Measurements from ENCODE around the gene HDAC10.

Gene HDAC10

DNA sequence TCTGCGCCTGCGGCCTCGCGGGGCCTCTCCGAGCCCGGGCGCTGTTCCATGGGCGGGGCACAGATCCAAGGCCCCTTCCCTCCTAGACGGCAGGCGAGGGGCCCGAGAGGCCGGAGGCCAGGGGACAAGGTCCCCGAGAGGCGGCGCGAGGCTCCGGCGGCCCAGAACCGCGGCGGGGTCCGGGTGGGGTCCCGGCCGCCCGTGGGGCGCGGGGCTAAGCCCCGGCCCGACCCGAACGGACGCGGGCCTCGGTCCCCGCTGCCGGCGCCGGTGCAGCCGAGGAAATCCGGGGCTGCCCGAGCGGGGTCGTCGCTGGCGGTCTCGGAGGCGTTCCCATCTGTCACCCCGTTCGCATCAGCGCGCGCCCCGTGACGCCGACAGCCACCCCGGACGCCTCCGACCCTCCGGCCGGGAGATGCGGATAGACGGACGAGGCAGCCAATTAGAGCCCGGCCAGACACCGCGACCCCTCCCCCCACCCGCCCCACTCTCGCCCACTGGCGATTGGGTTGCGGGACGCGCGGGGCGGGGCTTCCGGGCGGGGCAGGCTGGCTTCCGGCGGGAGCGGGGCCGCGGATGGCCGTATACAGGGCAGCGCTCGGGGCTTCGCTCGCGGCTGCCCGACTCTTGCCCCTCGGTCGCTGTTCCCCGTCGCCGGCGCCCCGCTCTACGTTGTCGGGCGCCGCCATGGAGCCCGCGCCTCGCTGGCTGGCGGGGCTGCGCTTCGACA lies 50.4 kb downstream of the HDAC10 start, which contains the start of gene SELENOO:
TSS of gene SELENOO (plus strand) at position 551 of the 730 bp plus-strand sequence. CDS start at position 577, 26 bp downstream.
- DNase-seq (ENCODE audit: low read depth) = no peak

DNA sequence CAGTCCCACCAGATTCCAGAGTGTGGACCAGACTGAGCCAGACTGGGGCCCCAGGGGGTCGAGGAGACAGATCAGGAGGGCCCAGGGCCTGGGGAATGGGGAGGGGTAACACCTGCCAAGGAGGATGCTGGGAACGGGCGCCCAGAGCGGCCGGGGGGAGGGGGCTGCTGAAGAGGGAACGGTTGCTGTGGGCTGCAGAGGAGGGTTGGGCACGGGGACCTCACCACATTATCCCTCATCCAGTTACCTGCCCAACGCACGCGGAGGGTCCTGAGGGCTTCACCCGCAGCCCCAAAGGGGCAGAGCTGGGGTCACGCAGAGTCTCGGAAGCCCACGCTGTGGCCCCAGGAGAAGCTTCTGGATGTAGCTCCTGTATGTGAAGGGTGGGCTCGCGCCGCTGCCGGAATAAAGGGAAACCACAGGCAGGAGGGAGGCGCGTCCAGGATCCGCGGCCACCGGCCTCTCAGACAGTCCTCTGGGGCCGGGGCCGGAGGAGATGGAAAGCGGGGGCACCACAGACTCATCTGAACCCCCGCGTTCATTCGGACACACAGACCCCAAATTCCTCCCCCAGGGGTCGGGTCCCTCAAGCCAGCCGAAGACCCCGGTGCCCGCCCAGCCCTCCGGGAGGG lies 51.1 kb downstream of the HDAC10 start:
- DNase-seq (ENCODE audit: low read depth) = no peak

DNA sequence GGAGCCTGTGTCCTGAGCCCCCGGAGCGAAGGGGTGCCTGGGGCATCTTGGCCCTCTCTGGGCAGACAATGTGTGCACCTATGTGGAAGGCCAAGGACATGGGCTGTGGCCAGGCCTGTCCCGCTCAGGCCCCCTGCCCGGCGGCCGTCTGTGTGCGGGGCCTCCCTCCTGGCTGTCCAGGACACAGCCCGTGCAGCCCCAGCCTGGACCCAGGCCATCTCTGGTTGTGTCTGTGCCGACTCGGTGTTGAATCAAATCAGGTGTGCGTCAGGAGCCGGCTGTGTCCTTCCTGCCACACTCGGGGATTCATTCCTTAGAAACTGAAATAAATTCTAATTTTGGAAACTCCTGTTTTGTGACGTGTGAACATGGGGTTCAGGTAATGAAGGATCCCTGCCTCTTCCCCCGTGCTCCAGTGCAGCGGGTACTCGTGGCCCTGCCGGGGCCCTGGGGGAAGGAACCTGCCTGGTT lies 51.8 kb downstream of the HDAC10 start:
- DNase-seq (ENCODE audit: low read depth) = no peak

DNA sequence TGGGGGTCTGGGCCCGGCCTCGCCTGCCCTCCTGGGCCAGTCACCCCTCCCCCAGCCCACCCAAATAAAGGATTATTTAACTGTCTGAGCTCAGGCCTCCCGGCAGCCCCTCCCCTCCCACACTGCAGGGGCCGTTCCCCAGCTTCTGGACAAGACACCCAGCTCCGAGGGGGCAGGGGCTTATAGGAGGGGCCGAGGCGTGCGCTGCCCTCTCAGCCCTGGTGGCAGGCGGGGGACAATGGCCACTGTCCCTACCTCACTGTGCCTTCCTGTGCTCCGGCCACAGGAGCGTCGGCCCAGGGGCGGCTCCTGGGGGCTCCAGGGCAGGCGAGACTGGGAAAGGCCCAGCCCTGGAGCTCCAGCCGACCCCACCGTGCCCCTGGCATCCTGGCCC lies 52.4 kb downstream of the HDAC10 start:
- DNase-seq (ENCODE audit: low read depth) = no peak

DNA sequence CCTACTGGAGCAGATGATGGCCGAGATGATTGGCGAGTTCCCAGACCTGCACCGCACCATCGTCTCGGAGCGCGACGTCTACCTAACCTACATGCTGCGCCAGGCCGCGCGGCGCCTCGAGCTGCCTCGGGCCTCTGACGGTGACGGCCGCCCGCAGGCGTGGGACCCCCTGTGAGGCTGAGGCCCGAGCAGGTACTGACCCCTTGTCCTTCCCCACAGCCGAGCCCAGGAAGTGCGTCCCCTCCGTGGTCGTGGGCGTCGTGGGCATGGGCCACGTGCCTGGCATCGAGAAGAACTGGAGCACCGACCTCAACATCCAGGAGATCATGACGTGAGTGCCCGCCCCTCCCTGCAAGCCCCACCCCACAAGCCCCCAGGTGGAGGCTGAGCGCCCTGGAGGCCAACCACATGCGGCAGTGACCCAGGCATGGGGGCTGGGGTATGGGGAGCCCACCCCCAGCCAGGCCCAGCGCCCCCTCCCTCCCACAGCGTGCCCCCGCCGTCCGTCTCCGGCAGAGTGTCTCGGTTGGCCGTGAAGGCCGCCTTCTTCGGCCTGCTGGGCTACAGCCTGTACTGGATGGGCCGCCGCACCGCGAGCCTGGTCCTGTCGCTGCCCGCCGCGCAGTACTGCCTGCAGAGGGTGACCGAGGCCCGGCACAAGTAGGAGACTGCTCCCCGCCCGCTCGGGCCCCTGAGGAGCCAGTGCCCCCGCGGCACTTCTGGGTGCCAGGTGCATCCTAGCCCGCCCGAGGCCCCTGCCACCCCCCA lies 53.0 kb downstream of the HDAC10 start:
- DNase-seq (ENCODE audit: low read depth) = no peak

DNA sequence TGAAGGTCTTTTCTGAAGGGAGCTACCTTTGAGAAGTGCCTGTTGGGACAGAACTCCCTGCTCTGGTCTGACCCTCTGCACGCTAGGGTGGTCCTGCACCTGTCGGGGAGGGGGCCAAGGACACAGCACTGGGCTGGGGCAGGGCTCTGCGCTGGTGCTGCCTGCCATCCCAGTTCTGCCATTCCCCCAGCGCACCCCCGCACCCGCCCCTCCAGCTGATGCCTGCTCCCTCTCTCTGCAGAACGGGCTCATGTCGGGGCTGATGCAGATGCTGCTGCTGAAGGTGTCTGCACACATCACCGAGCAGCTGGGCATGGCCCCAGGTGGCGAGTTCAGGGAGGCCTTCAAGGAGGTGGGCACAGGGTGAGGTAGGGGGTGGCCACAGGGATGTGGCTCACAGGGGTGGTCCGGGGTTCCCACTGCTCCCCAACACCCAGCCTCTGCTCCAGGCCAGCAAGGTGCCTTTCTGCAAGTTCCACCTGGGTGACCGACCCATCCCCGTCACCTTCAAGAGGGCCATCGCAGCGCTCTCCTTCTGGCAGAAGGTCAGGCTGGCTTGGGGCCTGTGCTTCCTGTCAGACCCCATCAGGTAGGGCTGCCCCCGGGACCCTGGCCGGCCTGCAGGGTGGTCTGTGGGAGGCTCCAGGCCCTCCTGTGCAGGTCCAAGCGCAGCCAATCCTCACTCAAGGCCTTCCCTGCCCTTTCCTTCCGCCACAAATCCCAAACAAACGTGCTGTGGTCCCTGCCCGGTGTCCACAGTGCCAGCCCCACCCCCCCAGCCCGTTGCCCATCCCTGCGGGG lies 53.9 kb downstream of the HDAC10 start:
- no peak for DNase-seq (ENCODE audit: low read depth)

DNA sequence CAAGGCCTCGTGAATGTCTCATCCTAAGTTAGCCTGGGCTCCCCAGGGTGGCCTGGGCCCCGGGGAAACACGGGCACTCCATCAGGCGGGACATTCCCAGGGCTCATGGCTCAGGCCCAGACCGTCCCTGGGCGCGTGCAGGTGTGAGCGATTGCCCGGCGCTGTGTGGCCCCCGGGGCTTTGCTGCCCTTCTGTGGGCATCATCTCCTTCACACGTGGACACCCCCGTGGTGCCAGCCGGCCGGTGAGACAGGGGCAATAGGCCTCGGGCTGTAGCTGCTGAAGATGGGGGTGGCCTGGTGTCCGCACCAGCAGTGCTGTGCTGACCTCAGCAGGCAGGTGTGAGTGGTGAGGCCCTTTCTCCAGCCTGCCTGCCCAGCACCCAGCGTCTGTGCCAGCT lies 54.8 kb downstream of the HDAC10 start:
- no peak for DNase-seq (ENCODE audit: low read depth)

Measured in GM04503 (cell line).